Stimulated activated CD4-positive, alpha-beta T cell treated with anti-CD3 and anti-CD28 coated beads, Interleukin-1b, Interleukin-23, amount 100 ng/mL, for 1 hour (primary cell): ENCODE data around the gene TEX35.
A peak's percentile ranks its signal among the peaks of the same experiment; 100 is the strongest.

Source experiments
- DNase-seq, 2 donors: peaks; one replicate each; pipeline ENCODE4 v3.0.0-alpha.2; 2020; ENCODE audit warnings: low read depth in 2 of 2

Gene TEX35

DNA sequence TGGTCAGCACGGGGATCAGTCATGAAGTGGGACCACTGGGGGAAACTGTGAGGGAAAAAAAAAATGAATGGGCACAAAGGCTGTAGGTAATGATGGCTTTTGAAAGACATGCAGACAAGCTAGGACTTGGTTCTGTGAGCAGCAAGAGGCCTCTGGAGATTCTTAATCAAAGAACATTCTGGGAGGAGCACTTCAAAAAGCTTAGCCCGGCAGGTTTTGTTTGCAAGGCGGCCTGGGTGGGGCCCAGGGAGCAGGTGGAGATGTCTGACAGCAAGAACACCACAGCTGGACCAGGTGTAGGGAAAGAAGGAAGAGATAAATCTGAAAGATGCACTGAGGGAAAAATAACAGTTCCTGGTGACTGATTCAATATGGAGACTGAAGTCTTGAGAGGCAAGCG is 6.0 kb downstream of the TEX35 start:
- DNase-seq: no peak

DNA sequence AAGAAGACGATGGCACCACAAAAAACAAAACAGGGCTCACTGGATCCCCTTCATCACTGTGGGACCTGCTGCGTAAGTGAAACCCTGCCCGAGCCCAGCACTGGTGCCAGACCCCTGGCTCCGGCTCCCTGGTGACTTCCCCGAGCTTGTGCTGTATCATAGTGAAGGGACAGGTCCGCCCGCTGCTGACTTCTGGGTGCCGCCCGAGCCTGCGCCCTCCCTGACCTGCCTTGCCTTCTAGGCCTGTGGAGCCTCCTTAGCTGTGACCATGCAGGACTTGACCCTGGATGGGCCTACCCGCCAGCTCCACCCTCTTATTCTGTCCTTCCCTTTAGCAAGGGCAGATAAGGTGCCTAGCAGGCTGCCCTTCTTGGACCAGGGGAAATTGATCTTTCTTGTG is 7.9 kb downstream of the TEX35 start:
- no peak for DNase-seq

DNA sequence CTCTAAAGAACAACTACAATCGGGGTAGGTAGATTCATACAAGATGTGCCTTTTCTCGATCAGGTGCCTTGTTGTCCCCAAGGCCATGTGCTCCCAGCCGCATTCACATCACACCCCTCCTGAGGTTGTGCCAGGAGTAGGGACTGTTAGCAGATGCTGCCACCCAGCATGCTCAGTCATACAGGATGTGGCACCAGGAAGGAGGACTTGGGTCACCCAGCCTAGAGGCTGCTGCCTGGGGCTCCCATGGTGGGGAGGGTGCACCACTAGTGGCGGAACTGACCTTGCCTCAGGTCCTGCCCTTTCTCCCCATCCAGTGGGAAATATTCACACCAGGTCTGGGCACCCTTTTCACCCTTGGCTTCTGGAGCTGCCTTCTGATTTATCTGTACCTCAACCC is 8.3 kb downstream of the TEX35 start:
- no peak for DNase-seq

DNA sequence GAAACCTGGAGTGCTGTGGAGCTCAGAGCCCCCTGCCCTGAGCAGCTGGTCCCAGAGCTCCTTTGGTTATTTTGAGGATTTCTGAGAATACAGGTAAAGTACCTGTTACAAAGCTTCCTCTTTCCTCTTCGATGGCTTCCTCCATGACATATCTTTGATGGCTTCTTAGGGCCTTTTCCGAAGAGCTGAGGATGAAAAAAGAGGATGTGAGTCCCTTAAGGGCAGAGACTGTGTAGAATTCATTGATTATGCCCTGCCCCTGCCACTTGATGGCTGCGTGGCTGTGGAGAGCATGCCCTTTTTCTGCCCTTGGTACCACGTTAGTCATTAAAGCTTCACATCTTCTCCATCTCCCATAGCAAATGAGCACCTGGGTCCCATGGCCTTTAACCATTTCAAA is 14.2 kb downstream of the TEX35 start:
- no peak for DNase-seq

DNA sequence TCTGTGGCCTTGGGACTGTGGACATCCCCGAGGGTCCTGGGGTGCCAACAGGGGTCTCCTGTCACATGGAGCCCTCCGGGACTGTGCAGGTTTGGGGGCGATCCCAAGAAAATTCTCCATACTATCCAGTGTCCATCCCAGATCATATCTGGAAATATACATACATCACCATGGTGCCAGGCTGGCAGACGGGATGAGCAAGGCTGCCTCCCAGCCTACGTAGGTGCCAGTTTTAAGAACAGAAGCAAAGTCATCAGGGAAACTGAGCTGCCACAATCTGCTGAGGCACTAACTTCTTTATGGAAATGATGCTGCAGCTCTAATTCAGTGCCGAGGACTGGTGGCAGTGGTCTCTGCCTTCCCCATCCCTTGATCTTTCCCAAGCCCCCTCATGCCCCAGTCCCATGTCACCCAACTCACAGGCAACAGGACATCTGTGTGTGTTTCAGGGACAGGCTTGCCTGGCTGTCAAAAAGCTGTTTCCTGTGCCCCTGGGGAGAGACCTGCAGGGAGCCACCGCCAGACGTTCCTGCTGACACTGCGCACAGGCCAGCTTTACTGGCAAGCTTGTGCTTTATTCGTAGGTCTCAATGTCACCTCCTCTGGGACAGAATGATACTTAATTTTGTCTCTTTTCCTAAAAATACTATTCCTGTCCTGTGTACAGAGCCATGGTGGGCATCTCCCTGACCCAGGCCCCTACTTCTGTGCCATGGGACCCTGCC is 15.5 kb downstream of the TEX35 start:
- no peak for DNase-seq

DNA sequence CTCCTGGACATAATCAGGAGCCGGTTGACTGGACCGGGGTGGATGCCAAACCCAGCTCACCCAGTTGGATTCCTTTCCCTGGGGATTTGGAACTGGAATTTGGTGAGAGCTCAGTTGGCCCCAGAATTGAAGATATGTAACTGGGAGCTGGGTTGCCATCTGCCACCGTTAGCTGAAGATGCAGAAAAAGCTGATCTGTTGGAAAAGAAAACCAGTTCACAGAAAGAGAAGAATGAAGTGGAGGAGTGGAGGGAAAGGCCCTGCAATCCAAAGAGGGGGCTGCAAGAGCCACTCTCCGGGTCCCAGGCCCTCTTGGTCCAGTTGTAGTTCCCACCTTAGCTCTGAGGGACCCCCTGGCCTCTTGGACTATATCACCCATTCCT is 16.0 kb downstream of the TEX35 start:
- DNase-seq: no peak

DNA sequence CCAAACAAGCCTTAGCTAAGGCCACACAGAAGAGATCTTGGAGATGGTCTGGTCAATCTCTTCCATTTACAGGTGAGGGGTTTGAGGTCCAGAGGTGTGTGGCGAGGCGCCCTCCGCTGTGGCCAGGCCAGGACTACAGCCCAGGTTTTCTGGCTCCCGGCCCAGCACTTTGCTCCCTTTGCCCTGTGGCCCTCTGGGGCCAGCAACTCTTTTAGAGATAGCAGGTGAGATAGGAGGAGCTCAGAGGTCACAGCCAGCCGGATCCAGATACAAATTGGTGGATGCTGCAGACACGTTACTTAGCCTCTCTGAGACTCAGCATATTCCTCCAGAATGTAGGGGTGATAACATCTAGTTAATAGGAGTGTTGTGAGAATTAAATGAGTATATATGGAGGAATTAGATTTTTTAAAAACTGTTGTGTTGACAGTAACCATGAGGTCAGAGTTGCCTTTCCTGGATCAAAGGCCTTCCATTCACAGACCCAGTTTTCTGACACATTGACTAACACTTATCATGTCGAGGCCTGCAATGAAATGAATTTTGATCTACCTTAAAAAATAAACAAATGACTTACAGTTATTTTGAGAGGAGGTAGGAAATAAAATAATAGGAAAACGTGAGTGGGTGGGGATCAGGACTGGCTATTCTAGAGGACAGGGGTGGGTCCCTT is 16.6 kb downstream of the TEX35 start:
- no peak for DNase-seq

DNA sequence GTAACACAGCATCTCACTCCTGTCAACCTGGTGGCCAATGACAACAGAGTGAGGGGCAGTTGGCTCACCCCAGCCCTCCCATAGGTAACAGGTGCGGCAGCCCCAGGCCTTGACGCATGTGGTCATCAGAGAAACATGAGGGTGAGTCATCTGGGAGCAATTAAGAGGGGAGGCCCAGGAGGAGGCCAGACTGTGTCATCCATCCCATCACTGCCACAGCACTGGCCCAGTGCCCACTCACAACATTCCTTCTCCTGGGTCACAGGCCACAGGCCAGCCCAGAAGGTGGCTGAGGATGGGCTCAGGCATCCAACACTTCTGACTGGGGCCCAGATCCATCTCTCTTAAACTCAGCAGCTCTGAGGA is 17.1 kb downstream of the TEX35 start:
- DNase-seq: no peak

DNA sequence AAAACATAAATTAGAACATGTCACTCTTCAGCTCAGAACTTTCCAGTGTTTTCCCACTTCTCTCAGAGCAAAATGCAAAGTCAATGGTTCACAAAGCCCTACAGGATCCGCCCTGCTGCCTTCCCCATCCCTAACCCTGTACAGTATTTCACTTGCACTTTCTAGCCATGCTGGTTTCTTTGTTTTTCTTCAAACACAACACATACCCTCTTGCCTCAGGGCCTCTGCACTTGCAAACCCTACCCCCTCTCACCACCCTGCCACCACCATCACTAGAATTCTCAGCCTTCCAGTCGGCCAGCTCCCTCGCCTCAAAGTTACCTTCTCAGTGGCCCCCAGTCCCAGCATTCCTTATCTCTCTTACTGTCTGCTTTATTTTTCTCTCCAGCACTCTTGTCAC is 17.6 kb downstream of the TEX35 start:
- no peak for DNase-seq

DNA sequence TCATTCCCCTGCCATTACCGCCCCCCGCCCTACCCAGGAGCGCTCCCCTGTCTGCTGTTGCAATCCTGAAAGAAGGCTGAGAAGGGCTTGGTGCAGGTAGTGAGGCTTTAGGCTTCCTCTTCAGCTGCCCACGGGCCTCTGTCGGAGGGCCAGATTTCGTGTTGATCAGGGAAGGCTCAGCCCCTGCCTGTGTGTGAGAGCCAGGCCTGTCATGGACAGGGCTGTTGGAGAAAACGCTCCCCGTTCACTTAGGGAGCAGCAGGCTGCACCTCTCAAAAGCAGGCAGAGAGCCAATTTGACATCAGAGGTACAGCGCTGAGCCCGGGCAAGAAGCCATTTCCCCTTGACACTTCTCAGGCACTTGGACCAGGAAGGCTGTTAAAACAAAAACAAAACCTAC is 19.0 kb downstream of the TEX35 start:
- no peak for DNase-seq

DNA sequence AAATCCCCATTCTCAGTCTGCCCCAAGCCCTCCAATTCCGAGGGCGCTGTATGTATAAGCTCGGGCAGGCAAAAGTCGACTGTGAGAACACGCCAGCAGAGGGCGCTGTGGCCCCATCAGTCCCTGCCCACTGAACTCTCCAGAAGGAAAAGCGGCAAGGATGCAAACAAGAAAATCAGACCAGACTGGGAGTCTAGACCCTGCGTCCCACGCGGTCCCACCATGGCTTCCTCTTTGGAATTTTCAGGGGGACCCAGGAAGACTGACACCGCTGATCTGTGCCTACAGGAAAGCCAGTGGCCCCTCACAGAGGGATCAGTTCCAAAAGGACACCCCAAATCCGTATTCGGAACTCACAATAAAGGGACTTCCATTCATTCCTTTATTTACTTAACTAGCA is 19.5 kb downstream of the TEX35 start:
- peak; percentile 41 to 56 for DNase-seq

DNA sequence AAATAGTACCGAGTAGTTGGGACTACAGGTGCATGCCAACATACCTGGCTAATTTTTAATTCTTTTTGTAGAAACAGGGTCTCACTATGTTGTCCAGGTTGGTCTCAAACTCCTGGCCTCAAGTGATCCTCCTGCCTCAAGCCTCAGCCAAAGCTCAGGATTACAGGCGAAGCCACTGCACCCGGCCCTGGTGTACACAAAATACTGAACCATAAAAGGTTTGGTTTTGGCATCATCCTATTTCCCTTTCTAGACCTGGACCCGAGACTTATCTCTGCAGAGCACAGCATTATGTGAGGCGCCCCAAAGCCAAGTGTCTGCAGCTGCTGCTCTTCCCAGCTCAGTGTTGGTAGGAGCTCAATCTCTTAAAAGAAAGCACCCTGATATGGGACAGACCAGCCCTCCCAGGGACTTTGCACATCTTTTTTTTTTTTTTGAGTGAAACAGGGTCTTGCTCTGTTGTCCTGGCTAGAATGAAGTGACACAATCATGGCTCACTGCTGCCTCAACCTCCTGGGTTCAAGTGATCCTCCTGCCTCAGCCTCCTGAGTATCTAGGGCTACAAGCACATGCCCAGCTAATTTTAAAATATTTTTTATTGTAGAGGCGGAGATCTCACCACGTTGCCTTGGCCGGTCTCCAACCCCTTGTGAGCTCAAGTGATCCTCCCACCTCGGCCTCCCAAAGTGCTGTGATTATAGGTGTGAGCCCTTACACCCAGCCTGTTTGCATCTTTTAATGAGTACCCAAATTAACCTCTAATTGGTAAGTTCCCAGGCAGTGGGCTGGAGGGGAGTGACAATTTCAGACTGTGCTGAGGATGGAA is 20.4 kb downstream of the TEX35 start:
- DNase-seq: no peak

DNA sequence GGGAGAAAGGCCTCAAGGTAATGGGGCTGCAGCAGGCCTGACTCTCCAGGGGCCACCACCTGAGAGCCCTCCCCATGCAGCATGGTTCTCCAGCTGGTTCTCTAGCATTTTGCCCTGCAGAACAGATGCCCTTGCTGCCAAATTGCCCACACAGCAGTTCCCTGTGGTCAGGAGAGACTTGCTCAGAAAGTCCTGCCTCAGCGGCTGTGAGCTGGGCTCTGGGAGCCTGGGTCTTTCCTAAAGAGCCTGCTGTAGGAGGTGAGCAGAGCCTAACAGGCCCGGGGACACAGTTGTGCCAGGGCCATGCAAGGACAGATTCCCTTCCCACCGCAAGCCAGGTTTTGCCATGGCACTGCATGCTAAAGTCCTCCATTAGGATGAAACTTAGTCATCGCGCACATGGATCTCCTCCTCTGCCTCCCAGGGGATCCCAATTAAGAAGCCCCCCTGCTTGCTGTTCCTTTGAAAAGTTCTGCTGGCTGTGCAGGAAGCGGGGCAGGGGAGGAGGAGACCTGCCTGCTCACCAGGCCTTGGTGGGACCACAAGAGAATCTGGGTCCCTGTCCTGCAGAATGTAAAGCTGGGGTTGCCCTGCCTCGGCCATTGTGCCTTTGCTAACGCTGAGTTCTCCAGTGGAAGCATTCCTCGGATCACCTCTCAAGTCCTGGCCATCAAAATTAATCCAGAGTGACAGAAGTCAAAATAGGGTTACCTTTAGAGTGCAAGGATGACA is 21.4 kb downstream of the TEX35 start:
- DNase-seq: no peak

DNA sequence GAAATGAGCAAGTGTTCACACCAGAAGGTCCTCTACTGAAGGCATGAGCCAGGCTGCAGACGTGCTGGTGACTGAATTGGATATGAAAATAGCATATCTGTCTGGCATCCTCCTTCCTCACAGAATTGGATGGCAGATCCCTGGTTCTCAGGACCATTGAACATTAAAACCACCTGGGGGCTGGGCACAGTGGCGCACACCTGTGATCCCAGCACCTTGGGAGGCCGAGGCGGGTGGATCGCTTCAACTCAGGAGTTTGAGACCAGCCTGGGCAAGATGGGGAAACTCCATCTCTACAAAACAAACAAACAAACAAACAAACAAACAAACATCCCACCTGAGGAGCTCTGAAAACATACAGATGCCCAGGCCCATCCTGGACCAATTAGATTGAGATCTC is 23.4 kb downstream of the TEX35 start:
- DNase-seq: no peak

DNA sequence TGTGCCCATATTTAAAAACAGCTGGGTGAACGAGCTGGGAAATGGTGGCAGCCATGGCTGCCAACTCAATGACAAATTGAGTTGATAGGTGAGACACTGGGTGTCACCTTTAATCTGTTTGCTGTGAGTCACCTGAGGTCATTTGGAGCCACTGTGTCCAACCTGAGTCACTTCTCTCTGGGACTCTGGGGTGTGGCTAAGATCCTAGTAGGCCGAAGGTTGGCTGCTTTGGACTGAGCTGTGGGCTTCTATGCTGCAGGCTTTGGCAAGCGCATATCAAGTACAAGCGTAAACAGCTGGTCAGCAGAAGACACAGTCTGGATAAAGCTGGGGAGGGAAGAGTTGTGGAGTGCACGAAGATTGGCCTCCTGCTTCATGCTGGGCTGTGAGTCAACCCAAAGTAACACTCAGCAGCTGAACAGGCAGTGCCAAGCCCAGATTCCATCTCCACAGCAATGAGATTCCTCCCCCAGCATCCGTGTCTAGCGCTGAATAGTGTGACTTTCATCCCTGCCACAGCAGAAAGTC is 24.0 kb downstream of the TEX35 start:
- DNase-seq: no peak

DNA sequence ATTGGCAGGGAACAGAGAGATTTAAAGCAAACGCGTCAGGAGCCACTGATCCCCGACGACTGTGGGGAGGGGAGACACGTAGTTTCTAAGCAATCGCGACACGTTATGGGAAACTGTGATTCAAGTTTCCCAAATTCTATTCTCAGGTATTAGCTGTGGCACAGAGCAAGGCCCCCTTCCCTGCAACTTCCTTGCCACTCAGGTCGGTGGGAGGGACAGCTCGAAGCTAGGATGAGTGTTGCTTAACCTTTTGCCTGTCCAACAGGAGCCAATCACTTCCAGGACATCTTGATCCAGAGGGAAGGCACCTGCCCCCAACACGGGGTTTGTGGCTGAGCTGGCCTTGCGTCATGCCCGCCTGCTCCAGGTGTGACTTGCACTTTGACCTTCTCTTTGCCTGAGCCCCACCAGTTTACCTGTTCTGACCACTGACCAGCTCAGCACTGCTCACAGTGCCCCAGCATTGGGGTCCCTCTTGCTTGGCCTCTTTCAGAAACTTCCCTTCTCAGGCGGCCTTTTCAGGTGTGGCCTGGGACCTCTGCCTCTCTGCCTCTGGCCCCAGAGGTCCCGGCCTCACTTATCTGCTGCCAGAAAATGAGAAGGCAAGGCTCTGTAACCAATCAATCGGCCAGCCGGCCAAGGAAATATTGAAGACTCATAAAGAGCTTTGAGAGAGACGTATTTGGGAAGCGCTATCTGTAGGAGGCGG is 24.6 kb downstream of the TEX35 start:
- DNase-seq: no peak

DNA sequence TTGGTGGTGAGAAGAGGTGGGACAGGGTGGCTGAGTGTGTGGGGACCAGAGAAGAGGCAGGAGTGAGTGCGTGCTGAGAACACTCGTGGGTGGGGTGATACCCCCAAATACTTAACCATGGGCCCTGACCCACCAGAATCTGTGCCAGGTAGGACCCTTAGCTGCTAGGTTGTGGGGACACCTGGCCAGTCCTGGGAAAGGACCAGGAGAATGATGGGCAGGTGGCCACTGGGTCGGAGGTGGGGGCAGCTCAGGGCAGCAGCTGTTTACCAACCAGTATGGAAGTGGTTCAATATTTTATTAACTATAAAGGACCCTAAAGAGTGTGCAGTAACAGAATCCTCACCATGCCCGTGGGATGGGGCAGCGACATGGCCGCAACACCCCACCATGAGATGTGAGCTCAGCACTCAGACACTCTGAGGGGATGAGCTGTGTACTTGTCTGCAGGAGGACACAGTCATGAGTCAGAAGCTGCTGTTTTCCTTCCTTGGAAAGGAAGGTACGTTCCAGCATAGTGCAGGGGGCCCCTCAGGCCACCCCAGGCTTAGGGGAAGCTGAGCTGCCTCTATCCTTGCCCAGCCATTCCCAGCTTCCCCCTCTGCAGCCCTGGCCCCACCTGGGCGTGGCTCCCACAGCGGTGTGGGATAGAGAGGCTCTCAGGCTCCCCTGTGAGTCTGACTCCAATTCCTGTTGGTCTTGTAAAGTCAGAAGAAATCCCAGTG is 25.4 kb downstream of the TEX35 start:
- DNase-seq: no peak

DNA sequence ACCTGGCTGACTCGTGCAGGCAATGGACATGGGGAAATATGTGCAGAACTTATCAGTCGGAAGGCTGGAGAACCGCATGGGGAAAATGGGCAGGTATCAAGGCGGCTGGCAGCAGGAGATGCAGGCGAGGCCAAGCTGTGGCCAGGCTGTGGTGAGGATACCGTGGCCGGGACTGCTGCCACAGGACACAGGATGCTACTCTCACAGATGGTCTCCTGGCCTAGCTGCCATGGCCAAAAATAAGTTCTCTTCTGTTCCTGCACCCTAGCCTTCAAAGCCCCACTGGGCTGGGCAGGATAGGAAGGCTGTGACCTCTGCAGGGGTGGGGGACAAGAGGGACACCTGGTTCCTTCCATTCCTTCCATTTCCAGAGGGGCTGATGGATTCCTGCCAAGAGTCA is 26.4 kb downstream of the TEX35 start:
- no peak for DNase-seq

DNA sequence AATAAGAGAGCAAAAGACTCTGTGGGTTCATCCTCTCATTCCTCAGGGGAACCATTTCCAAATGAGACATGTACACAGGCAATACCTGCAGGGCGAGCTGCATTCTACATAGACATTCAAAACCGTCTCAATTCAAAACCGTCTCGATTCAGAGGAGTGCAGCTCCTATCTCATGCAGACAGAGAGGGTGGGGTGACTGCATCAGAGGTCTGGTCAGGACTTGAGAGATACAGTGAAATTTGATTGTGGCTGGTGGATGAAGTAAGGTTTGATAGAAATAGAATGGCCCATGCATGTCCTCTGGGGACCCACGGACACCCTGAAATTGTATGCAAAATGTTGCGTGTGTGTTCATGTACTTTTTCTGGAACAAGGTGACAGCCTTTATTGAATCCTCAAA is 27.3 kb downstream of the TEX35 start:
- DNase-seq: no peak

DNA sequence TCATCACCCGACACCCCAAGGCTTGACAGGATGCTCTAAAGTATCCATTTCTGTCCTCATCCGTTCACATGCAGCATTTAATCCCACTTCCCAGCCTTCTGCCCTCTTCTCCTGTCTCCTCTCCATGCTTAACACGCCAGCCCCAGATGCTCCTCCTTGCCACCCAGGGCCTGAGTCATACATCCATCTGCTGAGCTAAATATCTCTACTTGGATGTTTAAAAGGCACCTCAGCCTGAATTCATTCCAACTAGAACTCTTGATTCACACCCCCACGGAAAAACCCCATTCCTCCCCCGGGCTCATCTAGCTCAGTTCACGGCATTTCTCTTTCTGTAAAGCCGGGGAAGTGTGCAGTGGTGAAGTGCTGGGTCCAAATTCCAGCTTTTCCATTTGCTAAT is 27.7 kb downstream of the TEX35 start:
- no peak for DNase-seq

DNA sequence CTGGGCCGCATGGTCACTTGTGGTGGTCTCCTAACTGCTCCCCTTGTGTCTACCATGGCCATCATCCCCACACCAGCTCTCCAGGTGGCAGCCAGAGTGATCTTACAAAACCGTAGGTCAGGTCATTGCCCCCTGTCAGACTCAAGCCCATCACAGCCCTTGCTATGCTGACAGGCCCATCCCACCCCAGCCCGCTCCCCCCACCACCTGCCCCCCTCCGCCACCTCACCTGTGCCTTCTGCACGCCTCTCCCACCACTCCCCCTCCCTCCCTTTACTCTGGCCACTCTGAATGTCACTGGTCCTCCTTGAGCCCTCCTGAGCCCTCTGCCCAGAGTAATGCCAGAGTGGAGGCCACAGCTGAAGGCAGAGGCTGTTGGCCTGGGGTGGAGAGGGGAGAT is 28.5 kb downstream of the TEX35 start:
- DNase-seq: no peak
